Kasumi-1 (cell line): ENCODE measurements around the gene GABRA5.
"Not testable (repeated sequence)": the region's sequence is repeated elsewhere in the genome, so short reads cannot be mapped to it uniquely, and the experiment has no call there.

ENCODE experiments used
- DNase-seq, 2 experiments: peaks; one replicate each; lab custom pipeline; 2025; lab: John Stamatoyannopoulos, UW

Gene GABRA5

GRCh38 chr15:26877831-26878230 lies 11.0 kb downstream of the GABRA5 start:
- no peak for DNase-seq

GRCh38 chr15:26879706-26880105 lies 12.8 kb downstream of the GABRA5 start:
- DNase-seq, result no peak

- DNase-seq, result no peak
Observed at GRCh38 chr15:26882112-26882511, 15.2 kb downstream of the GABRA5 start.

GRCh38 chr15:26882616-26883365 lies 15.9 kb downstream of the GABRA5 start:
- no peak for DNase-seq

GRCh38 chr15:26883466-26883865 lies 16.6 kb downstream of the GABRA5 start:
- DNase-seq, result no peak

- DNase-seq, result no peak
Observed at GRCh38 chr15:26886566-26886965, 19.7 kb downstream of the GABRA5 start.

- DNase-seq, result no peak
Observed at GRCh38 chr15:26887926-26888666, 21.2 kb downstream of the GABRA5 start.

GRCh38 chr15:26888761-26889160 lies 21.9 kb downstream of the GABRA5 start:
- DNase-seq, result no peak

- peak; percentile 17 to 29 for DNase-seq
Observed at GRCh38 chr15:26889298-26889898, 22.5 kb downstream of the GABRA5 start.

GRCh38 chr15:26890451-26890850 lies 23.6 kb downstream of the GABRA5 start:
- DNase-seq, result no peak

GRCh38 chr15:26890988-26891387 lies 24.1 kb downstream of the GABRA5 start:
- no peak for DNase-seq

- peak; percentile 25 to 45 for DNase-seq
Observed at GRCh38 chr15:26891448-26892181, 24.8 kb downstream of the GABRA5 start.

GRCh38 chr15:26892182-26892518 lies 25.3 kb downstream of the GABRA5 start:
- no peak for DNase-seq

- DNase-seq, result no peak
Observed at GRCh38 chr15:26892678-26893077, 25.8 kb downstream of the GABRA5 start.

- DNase-seq, result no peak
Observed at GRCh38 chr15:26893351-26894065, 26.6 kb downstream of the GABRA5 start.

GRCh38 chr15:26894181-26894580 lies 27.3 kb downstream of the GABRA5 start:
- no peak for DNase-seq

- not testable (repeated sequence) for DNase-seq
Observed at GRCh38 chr15:26895346-26895745, 28.5 kb downstream of the GABRA5 start.

GRCh38 chr15:26899658-26900057 lies 32.8 kb downstream of the GABRA5 start:
- DNase-seq, result no peak

GRCh38 chr15:26901041-26901440 lies 34.2 kb downstream of the GABRA5 start:
- DNase-seq, result no peak

GRCh38 chr15:26910715-26911114 lies 43.9 kb downstream of the GABRA5 start:
- no peak for DNase-seq

GRCh38 chr15:26921433-26921832 lies 54.6 kb downstream of the GABRA5 start:
- no peak for DNase-seq

GRCh38 chr15:26926081-26926480 lies 59.2 kb downstream of the GABRA5 start:
- DNase-seq, result no peak
